ENCODE results near the gene ZNF750. TPM values are rescaled to one million over a fixed set of nuclear protein-coding genes. Genes with fewer than 3 reads are reported as not detected.

Gene ZNF750
- total and polyA plus RNA-seq, 4 donors: 0.02 to 0.08 TPM; not detected in 2

GRCh38 chr17:82816358-82816757, 23.5 kb downstream of the ZNF750 start (continued):
- no peak for TF ChIP-seq FOXA1 (IDR thresholded peaks at IDR 0.05)

DNA sequence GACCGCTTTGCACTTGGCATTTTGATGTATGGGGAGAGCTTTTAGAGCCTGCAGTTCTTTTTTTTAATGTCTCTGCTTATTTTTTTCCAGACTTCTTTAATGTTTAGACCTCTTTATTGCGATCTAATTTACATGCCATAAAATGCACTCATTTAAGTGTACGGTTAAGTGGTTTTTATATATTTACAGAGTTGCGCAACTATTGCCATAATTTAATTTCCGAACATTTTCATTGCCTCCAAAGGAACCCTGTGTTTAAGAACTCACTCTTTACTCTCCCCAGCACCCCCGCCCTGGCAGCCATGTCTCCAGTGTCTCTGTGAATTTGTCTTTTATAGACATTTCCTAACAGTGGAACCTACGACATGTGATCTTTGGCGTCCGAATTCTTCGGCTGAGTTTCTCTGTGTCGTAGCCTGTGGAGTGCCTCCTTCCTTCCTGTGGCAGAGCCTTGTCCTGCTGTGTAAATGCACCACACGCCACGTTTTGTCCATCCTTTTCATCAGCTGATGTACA, 24.0 kb downstream of the ZNF750 start:
- no peak for TF ChIP-seq EGR1 (IDR thresholded peaks at IDR 0.05; ENCODE audit: low read depth in 2 of 2)
- TF ChIP-seq HNF4G (IDR thresholded peaks at IDR 0.05): no peak
- TF ChIP-seq FOXA1 (IDR thresholded peaks at IDR 0.05): no peak
- no peak for TF ChIP-seq YY1 (IDR thresholded peaks at IDR 0.05)
- no peak for TF ChIP-seq RXRA (IDR thresholded peaks at IDR 0.05)
- TF ChIP-seq, protein P1, sequence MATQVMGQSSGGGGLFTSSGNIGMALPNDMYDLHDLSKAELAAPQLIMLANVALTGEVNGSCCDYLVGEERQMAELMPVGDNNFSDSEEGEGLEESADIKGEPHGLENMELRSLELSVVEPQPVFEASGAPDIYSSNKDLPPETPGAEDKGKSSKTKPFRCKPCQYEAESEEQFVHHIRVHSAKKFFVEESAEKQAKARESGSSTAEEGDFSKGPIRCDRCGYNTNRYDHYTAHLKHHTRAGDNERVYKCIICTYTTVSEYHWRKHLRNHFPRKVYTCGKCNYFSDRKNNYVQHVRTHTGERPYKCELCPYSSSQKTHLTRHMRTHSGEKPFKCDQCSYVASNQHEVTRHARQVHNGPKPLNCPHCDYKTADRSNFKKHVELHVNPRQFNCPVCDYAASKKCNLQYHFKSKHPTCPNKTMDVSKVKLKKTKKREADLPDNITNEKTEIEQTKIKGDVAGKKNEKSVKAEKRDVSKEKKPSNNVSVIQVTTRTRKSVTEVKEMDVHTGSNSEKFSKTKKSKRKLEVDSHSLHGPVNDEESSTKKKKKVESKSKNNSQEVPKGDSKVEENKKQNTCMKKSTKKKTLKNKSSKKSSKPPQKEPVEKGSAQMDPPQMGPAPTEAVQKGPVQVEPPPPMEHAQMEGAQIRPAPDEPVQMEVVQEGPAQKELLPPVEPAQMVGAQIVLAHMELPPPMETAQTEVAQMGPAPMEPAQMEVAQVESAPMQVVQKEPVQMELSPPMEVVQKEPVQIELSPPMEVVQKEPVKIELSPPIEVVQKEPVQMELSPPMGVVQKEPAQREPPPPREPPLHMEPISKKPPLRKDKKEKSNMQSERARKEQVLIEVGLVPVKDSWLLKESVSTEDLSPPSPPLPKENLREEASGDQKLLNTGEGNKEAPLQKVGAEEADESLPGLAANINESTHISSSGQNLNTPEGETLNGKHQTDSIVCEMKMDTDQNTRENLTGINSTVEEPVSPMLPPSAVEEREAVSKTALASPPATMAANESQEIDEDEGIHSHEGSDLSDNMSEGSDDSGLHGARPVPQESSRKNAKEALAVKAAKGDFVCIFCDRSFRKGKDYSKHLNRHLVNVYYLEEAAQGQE (IDR thresholded peaks at IDR 0.05): no peak
- TF ChIP-seq, protein P2, sequence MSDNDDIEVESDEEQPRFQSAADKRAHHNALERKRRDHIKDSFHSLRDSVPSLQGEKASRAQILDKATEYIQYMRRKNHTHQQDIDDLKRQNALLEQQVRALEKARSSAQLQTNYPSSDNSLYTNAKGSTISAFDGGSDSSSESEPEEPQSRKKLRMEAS (IDR thresholded peaks at IDR 0.05): no peak
- TF ChIP-seq CTCF (IDR thresholded peaks at IDR 0.05; ENCODE audit: low read depth, low read length, missing input control): no peak
- no peak for TF ChIP-seq TAF1 (conservative IDR thresholded peaks at IDR 0.05)
- TF ChIP-seq RAD21 (IDR thresholded peaks at IDR 0.05): no peak
- no peak for TF ChIP-seq FOXA2 (IDR thresholded peaks at IDR 0.05)
- no peak for TF ChIP-seq SP1 (IDR thresholded peaks at IDR 0.05)
- no peak for TF ChIP-seq HNF4A (conservative IDR thresholded peaks at IDR 0.05)
- TF ChIP-seq, protein P3, sequence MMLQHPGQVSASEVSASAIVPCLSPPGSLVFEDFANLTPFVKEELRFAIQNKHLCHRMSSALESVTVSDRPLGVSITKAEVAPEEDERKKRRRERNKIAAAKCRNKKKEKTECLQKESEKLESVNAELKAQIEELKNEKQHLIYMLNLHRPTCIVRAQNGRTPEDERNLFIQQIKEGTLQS (IDR thresholded peaks at IDR 0.05): no peak
- no peak for TF ChIP-seq GABPA (IDR thresholded peaks at IDR 0.05 in 1 of 2, conservative IDR thresholded peaks at IDR 0.05 in 1 of 2)
- no peak for TF ChIP-seq NR2F2 (IDR thresholded peaks at IDR 0.05)
- TF ChIP-seq JUND (IDR thresholded peaks at IDR 0.05): no peak
- TF ChIP-seq, protein P4, sequence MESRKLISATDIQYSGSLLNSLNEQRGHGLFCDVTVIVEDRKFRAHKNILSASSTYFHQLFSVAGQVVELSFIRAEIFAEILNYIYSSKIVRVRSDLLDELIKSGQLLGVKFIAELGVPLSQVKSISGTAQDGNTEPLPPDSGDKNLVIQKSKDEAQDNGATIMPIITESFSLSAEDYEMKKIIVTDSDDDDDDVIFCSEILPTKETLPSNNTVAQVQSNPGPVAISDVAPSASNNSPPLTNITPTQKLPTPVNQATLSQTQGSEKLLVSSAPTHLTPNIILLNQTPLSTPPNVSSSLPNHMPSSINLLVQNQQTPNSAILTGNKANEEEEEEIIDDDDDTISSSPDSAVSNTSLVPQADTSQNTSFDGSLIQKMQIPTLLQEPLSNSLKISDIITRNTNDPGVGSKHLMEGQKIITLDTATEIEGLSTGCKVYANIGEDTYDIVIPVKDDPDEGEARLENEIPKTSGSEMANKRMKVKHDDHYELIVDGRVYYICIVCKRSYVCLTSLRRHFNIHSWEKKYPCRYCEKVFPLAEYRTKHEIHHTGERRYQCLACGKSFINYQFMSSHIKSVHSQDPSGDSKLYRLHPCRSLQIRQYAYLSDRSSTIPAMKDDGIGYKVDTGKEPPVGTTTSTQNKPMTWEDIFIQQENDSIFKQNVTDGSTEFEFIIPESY (IDR thresholded peaks at IDR 0.05): no peak

More for the DNA sequence above, 24.0 kb downstream of the ZNF750 start:
- Histone ChIP-seq H3K27ac (ENCODE audit: low read depth in 1 of 2, low read length in 2 of 2) (no peak overlapping the region), H3K9ac (ENCODE audit: low read depth in 1 of 2, low read length in 2 of 2) (no peak overlapping the region), H3K9me3 (ENCODE audit: control insufficient read depth in 4 of 4, low read length in 3 of 4) (peaks cover 0 to 5% (median 0%) of the 10 kb centered on the region in 4 donors), H3K27me3 (ENCODE audit: control insufficient read depth in 4 of 4, insufficient read depth in 4 of 4, low read length in 3 of 4) (no peaks in the 10 kb centered on the region), H3K36me3 (ENCODE audit: control insufficient read depth in 4 of 4, insufficient read depth in 3 of 4, low read depth in 1 of 4, low read length in 3 of 4) (peaks cover 7 to 45% (median 14%) of the 10 kb centered on the region in 4 donors), H3K4me3 (ENCODE audit: low read depth in 1 of 3, low read length in 3 of 3) (no peak overlapping the region), H3K4me1 (ENCODE audit: control insufficient read depth in 4 of 4, insufficient read depth in 4 of 4, low read length in 3 of 4) (no peaks in the 10 kb centered on the region)
- WGBS: 83% methylated on average over 13 of the region's 13 CpGs
- no peak for DNase-seq (ENCODE audit: low spot score)
